C4-2B (cell line): ENCODE results near the gene PABPC3.

Experiments used
- CTCF ChIP-seq: fragments of 450-650 bp; conservative IDR thresholded peaks from 2 replicates; pipeline ENCODE4 v1.5.1; 2017; ENCODE audit warnings: mild to moderate bottlenecking
- ZFX ChIP-seq: fragments of 450-650 bp; IDR thresholded peaks from 2 replicates; pipeline ENCODE4 v1.6.1; 2017

GRCh38 chr13:25069911-25070310 is 26.0 kb upstream of the PABPC3 start:
- no peak for TF ChIP-seq CTCF
- TF ChIP-seq ZFX, result no peak
